NCI-H1105 treated with DMSO at 0.1 percent for 48 hours (cell line): Measurements from ENCODE around the gene PUS1.
"Not testable (repeated sequence)": the region's sequence is repeated elsewhere in the genome, so short reads cannot be mapped to it uniquely, and the experiment has no call there.

ENCODE experiments used
- DNase-seq: peaks from one replicate; lab custom pipeline; 2025; lab: John Stamatoyannopoulos, UW

PUS1 gene

DNA sequence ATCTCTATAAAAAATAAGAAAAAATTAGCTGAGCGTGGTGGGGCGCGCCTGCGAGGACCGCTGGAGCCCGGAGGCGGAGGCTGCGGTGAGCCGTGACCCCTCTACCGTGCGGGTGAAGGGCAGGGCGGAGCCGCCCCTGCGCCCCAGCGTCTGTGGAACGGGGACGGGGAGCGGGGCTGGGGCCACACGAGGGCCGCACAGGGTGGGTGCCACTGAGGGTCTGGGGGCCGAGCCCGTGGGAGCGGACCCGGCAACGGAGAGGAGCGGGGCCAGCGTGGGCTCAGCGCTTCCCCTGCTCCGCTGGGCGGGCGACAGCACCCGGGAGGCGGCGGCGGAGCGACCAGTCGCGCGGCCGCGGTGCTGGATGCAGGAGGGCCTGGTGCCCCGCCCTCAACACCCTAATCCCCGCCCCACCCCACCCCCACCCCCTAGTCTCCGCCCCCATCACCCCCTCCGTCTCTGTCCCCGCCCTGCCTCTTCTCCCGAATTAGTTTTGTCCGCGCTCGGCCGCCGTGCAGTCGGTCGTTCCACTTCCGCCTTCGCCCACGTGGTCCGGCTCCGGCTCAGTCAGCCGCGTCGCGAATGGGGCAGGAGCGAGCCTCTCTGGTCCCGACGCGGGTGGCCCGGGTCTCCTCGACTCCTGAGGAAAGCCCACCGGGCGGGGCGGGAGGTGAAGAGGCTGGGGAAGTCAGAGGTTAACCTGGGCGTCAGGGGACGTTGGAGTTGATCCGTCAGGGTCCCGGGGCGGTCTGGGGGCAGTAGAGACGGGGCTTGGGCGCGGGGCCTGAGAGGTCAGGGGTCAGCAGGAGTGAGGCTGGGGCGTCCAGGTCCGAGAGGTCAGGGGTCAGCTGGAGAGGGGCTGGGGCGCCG is at the start of gene PUS1:
TSS of gene PUS1 (plus strand) at position 566 of the 870 bp plus-strand sequence. CDS start 447 bp downstream, outside the sequence.
- peak; percentile 89 for DNase-seq

DNA sequence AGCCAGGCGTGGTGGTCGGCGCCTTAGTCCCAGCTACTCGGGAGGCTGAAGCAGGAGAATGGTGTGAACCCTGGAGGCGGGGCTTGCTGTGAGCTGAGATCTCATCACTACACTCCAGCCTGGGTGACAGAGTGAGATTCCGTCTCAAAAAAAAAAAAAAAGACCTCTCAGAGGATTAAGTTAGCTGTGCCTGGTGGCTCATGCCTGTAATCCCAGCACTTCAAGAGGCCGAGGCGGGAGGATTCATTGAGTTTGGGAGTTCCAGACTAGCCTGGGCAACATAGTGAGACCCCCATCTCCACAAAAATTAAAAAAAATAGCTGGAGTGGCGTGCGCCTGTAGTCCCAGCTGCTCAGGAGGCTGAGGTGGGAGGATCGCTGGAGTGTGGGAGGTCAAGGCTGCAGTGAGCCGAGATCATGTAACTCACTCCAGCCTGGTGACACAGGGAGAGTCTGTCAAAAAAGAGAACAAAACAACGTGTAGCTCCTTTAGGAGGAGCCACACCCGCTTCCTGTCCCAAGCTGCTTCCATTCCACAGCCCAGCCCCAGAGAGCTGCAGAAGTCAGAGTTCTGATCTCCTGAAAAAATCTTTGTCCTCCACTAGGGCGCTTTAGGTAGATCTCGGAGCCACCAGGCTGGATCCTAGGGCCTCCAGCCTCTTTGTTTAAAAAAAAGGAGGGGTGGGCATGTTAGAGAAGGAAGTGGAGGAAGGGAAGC is 46.1 kb upstream of the PUS1 start:
- DNase-seq, result no peak

DNA sequence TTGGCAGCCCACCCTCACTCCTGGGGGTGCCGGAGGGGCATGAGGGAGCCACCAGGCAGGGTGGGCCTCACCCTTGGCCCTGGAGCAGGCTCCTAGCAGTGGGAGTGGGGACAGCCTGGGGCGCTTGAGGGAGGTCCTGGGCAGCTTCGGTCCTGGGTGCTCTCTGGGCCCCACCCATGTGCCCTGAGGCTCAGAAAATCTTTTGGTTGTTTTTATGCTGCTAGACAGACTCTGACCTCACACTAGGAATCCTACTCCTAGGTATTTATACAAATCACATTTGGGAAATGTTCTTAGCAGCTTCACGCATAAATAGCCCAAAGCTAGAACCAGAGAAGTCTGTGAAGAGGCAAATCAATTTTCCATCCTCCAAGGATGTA is 45.6 kb upstream of the PUS1 start:
- no peak for DNase-seq

DNA sequence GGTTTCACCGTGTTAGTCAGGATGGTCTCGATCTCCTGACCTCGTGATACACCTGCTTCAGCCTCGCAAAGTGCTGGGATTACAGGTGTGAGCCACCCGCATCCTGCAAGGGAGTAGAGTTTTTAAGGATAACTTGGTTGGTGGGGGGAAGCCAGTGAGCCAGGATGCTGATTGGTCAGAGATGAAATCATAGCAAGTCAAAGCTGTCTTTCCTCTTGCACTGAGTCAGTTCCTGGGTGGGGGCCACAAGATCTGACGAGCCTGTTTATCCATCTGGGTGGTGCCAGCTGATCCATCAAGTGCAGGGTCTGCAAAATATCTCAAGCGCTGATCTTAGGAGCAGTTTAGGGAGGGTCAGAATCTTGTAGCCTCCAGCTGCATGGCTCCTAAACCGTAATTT is 44.0 kb upstream of the PUS1 start:
- DNase-seq, result not testable (repeated sequence)

DNA sequence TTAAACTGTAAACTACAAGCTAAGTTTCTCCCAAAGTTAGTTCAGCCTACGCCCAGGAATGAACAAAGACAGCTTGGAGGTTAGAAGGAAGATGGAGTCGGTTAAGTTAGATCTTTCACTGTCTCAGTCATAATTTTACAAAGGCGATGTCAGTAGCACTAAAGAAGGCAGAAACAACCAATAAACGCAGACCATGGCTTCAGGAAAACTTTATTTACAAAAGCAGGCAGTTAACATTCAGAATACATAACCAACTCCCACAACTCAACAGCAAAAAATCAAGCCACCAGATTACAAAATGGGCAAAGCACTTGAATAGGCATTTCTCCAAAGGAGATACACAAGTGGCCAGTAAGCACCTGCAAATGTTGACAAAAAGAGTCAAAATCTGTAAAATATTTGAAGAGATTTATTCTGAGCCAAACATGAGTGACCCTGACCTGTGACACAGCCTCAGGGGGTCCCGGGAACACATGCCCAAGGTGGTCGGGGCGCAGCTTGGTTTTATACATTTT is 43.5 kb upstream of the PUS1 start:
- DNase-seq, result no peak

DNA sequence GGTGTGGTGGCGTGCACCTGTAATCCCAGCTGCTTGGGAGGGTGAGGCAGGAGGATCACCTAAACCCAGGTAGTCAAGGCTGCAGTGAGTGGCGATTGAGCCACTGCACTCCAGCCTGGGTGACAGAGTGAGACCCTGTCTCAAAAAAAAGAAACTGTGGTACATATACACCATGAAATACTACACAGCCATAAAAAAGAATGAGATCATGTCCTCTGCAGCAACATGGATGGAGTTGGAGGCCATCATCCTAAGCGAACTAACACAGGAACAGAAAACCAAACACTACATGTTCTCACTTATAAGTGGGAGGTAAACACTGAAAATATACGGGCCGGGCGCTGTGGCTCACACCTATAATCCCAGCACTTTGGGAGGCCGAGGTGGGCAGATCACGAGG is 37.4 kb upstream of the PUS1 start:
- DNase-seq, result not testable (repeated sequence)

DNA sequence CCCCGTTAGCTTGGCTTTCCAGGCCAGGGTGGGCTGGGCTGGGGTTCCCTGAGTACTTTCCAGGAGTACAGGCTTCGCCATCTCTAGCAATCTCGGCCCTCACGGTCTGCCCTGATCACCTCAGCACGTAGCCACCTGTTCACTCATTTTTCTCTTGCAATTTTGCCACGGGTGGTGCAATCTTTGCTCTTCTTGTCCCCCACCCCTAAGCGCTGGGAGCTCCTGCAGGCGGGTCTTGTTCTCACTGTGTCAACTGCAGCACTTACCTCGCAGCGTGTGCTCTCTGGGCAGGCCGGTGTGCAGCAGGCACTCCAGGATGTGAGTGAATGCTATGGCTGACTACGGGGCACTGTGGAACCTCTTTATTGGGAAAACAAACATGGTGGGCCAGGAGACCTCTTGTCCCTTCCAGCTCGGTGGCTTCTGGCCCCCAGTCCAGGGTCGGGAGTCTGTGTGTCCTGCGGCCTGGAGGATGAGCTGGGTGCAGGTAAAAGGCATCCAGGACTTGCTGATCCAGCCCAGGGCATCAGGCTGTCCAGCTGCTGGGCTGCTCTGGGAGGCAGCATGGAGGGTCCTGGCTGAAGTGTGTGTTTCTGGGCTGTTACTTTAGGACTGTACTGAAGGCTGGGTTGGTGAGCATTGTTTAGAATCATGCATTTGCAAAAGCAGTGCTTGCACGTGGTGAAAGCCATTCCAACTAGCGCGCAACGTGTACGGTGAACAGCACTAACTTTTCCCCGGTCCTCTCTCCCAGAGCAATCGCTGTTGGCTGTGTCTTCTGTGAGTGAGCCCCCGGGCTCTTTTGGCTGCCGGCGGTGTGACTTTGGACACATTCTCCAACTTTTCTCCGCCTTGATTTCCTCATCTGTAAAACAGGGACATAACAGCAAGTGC is 36.1 kb upstream of the PUS1 start:
- no peak for DNase-seq

DNA sequence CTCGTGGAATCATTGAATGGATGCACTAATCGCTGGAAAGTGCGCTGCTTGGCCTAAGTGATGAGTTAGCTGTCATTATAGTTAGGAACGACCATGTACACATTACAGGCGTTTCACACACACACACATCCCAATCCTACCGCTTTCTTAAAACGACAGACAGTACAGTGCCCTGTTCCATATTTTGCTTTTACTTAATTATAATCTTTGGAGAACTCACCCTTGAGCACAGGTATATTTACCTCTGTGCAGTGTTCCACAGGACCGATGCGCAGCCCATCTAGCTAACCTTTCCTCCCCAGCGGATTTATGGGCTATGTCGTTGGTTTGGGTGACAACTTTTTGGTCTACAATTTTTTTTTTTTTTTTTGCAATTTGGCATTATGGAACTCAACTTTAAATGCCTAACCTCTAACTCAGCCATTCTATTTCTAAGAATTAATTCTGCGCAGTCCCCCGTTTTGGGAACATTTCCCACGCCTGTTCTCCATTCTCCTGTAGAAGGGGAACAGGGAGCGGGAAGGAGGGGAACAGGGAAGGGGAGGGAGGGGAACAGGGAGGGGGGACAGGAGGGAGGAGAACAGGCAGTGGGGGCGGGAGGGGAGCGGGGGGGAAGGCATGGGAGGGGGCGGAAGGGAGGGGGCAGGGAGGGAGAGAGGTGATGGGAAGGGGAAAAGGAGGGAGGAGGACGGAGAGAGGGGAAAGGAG is 35.3 kb upstream of the PUS1 start:
- DNase-seq, result no peak

DNA sequence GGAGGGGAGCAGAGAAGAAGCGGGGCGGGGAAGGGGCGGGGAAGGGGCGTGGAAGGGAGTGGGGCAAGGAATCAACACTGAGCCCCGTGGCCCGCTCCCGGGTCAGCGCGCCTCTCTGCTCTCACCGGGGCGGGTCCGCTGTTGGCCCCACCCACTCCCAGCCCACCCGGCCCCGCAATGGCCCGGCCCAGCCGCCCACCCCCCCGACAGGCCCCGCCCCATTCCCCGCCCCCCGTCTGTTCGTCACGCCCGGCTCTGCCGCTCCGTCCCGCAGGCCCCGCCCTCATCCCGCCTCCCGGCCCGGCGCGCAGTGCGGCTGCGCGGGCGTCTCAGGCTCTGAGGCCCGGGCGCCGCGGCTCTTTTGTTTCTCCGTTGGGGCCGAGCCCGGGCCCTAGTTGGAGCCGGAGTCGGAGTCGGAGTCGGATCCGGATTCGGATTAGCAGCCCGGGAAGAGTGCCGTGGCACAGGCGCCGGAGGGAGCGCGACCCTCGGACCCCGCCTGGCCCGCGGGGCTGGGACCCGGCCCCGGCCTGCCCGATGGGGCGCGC is 34.7 kb upstream of the PUS1 start, which contains the start of gene ULK1:
TSS of gene ULK1 (plus strand) at position 310 of the 548 bp plus-strand sequence. CDS start 380 bp downstream, outside the sequence.
- DNase-seq, result peak; percentile 91

DNA sequence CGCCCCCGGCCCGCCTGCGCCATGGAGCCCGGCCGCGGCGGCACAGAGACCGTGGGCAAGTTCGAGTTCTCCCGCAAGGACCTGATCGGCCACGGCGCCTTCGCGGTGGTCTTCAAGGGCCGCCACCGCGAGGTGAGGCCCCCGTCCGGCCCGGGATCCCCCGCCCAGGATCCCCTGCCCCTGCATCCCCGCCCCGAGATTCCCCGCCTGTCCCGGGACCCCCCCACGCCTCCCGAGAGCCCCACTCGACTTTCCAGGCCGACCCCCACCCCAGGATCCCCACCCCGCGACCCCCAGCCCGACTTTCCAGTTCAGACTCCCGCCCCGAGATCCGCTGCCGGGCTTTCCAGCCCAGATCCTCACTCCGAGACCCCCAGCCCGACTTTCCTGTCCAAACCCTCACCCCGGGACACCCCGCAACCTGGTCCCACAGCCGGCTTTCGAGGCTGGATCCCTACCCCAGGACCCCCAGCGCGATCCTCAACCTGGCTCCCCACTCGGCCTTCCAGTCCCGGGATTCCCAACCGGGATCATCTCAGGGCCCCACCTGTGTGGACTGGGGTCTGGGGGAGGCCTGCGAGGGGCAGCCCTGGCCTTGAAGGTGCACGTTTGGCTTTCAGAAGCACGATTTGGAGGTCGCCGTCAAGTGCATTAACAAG is 34.0 kb upstream of the PUS1 start:
- DNase-seq, result no peak

DNA sequence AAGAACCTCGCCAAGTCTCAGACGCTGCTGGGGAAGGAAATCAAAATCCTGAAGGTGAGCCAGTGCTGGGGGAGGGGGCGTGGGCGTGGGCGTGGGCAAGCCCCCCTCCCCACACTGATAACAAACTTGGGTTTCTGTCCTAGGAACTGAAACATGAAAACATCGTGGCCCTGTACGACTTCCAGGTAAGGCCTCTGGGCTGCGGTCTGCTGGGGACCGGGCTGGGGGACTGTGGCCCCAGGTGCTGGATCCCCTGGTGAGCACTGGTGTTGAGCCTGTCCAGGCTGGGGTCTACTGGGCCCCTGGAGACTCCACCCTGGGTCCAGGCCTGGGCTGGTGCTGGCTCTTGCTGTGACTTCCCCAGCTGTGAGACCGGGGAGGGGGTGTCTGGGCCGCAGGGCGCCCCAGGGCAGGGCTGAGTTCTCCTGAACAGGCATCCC is 33.4 kb upstream of the PUS1 start:
- DNase-seq, result no peak

DNA sequence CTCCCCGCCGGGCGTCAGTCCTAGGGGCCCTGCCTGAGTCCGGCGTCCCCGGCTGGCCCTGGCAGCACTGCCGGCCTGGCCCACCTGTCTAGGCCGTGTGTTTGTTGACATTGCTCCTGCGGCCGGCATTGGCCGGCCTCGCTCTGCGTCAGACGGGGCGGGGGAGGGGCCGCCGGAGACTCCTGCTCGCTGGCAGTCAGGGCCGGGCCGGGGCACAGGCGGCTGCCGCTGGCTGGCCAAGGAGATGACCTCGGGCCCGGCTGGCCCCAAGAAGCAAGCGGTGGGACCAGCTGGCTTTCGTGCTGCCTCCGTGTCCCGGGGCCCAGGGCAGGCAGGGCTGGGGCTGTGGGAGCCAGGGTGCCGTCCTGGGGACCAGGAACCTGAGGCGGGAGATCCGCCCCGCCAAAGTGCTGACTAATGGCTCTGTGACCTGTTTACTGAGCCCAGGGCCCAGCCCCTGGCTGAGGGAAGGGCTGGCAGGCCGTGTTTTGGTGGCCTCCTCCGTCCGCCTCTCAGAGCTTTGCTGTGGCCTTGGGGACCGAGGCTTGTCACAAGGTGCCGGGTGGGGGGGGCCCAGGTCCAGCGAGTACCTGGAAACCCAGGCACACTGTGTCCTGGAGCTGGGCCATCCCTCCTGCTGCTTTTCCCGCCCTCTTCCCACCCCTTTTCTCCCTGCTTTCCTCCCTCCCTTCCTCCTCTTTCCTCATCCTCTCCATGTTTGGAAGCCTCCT is 32.8 kb upstream of the PUS1 start:
- DNase-seq, result peak; percentile 65

DNA sequence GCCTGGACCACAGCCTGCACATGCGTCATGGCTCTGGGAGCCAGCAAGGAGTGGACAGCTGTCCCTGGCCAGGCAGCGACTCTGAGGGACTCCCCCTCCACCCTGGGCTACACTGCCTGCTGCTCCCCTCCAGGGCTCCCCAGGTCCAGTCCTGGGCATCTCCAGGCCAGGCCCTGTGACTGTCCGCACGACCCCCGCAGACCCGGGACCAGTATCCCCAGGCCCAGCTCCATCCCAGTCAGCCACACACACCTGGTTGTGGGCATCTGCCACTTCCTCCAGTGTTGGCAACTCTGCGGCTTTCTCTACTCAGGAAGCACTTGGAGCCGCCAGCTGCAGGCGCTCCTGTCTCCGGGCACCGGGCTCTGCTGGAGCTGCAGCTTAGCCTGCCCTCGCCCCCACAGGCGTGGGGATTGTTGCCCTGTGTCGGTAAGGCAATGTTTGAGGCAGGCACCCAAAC is 32.2 kb upstream of the PUS1 start:
- DNase-seq, result no peak

DNA sequence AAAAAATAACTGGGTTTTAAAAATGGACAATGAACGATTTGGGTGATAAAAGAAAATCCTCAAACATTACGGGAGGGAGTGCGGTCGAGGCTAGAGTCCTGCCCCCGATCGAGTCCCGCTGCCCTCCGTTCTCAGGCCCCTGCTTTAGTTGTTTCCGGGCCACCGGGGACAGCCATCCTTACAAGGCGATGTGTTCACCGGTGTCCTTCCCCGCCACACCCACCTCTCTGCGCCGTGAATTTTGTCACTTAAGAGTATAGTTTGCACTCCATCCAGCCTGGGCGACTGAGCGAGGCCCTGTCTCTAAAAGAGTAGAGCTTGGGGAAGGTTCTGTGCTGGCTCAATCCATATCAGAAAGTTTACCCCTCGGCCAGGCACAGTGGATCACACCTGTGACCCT is 31.8 kb upstream of the PUS1 start:
- DNase-seq, result no peak

DNA sequence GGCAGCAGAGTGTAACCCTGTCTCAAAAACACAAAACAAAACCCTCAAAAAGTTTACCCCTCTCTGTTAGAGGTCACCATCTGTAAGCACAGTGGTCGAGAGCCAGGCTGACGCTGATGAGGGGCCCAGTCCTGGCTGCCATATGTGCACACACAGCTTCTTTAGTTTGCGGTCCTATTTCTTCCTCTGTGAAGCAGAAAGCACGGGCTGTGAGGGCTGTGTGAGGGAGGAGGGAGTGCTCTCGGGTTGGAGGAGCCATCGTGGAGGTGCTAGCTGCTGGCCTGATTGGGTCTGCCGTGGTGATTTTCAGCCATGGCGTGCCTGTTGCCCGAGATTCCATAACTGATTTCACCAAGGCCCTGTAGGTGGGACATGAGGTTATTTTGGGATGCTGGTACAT is 31.2 kb upstream of the PUS1 start:
- no peak for DNase-seq

DNA sequence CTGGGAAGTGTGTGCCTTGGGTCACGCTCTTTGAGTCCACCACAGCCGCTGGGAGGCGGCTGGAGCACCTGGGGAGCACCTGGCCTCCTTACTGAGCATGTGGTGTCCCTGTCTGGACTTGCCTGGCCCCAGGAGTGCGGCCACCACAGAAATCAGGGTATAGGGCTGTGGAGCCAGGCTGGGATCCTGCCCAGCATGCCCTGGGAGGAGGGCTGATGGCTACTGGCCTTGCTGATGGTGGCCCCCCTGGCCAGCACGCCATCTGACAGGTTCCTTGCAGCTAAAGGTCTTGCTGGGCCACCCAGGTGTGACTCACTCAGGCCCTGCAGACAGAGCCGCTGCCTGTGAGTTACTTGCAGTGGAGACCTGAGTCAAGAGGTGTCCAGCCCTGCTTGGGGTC is 28.7 kb upstream of the PUS1 start:
- DNase-seq, result no peak

DNA sequence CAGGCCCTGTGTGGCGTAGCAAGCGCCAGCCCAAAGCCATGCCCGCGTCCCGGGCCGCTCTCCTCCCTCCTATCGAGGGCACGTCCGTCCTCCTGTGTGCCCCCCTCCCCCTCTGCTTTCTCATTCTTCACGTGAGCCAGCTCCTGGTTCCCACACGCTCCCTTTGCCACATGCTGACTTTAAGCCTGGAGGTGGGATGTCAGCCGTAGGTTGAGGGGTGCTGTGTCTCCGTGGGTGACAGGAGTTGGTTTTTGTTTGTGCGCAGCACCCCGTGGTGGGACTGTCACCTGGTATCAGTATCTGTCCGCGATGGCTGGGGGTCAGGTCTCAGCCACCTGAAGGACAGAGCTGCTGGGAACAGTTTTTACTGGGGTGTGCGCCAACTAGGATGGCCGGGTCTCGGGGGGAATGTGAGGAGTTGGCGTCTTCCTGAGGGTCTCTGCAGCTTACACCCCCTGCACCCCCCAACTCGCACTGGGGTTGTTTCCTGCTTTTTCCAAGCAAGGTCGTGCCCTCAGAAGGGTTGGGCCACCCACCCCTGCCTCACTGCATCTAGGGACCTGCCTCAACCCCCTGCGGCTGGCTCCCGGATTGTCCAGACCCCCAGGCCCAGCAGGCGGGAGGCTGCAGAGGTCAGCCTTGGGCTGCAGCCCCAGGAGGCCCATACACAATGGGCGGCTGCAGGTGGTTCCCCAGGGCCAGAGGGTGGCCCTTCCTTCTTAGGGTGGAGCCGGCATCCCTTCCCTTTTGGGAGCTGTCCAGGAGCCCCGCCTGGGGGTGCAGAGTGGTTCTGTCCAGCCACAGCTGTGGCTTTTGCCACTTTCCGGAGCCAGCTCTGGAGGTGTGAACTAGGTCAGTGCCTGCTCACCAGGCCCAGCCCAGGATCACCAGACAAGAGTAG is 27.4 kb upstream of the PUS1 start:
- no peak for DNase-seq
